Cardiac fibroblast (primary cell): ENCODE results near the gene ZNF844.
"Not testable (repeated sequence)": the region's sequence is repeated elsewhere in the genome, so short reads cannot be mapped to it uniquely, and the experiment has no call there.

ENCODE experiments used
- DNase-seq, 2 donors: peaks; one replicate each; pipeline versions ENCODE4 v3.0.0 to v3.0.0-alpha.2; 2010; ENCODE audit warnings: low read depth in 2 of 2
- H3K4me3 ChIP-seq, 2 donors: replicated peaks in 1 of 2; 1 replicate in 1 of 2; 2 replicates in 1 of 2; pipeline ENCODE4 v1.5.1; 2011; ENCODE audit warnings: low read depth in 2 of 2, low read length in 2 of 2, mild to moderate bottlenecking in 2 of 2, moderate library complexity in 1 of 2
- TF ChIP-seq, protein P1 (sequence below): IDR thresholded peaks from one replicate; pipeline ENCODE4 v1.5.1; 2011; ENCODE audit warnings: low read depth, mild to moderate bottlenecking, low read length, inconsistent platforms

The ZNF844 gene

DNA sequence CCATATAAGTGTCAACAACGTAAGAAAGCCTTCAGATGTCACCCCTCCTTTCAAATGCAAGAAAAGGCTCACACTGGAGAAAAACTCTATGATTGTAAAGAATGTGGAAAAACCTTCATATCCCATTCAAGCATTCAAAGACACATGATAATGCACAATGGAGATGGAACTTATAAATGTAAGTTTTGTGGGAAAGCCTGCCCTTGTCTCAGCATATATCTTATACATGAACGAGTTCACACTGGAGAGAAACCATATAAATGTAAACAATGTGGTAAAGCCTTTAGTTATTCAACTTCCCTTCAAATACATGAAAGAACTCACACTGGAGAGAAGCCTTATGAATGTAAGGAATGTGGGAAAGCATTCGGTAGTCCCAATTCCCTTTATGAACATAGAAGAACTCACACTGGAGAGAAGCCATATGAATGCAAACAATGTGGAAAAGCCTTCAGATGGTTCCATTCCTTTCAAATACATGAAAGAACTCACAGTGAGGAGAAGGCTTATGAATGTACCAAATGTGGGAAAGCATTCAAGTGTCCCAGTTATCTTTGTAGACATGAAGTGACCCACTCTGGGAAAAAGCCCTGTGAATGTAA is 11.1 kb downstream of the ZNF844 start:
- no peak for DNase-seq
- H3K4me3 ChIP-seq, result no peak overlapping the region
- TF ChIP-seq, protein P1, sequence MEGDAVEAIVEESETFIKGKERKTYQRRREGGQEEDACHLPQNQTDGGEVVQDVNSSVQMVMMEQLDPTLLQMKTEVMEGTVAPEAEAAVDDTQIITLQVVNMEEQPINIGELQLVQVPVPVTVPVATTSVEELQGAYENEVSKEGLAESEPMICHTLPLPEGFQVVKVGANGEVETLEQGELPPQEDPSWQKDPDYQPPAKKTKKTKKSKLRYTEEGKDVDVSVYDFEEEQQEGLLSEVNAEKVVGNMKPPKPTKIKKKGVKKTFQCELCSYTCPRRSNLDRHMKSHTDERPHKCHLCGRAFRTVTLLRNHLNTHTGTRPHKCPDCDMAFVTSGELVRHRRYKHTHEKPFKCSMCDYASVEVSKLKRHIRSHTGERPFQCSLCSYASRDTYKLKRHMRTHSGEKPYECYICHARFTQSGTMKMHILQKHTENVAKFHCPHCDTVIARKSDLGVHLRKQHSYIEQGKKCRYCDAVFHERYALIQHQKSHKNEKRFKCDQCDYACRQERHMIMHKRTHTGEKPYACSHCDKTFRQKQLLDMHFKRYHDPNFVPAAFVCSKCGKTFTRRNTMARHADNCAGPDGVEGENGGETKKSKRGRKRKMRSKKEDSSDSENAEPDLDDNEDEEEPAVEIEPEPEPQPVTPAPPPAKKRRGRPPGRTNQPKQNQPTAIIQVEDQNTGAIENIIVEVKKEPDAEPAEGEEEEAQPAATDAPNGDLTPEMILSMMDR, result no peak

DNA sequence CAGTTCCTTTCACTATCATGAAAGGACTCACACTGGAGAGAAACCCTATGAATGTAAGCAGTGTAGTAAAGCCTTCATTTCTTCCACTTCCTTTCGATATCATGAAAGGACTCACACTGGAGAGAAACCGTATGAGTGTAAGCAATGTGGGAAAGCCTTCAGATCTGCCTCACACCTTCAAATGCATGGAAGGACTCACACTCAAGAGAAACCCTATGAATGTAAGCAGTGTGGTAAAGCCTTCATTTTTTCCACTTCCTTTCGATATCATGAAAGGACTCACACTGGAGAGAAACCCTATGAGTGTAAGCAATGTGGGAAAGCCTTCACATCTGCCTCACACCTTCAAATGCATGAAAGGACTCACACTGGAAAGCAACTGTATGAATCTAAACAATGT is 11.8 kb downstream of the ZNF844 start:
- not testable (repeated sequence) for DNase-seq, H3K4me3 ChIP-seq

DNA sequence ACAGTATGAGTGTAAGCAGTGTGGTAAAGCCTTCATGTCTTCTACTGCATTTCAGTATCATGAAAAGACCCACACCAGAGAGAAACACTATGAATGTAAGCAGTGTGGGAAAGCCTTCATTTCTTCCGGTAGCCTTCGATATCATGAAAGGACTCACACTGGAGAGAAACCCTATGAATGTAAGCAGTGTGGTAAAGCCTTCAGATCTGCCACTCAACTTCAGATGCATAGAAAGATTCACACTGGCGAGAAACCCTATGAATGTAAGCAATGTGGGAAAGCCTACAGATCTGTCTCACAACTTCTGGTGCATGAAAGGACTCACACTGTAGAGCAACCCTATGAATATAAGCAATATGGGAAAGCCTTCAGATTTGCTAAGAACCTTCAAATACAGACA is 12.8 kb downstream of the ZNF844 start:
- H3K4me3 ChIP-seq, result no peak overlapping the region
- TF ChIP-seq, protein P1, result no peak
- no peak for DNase-seq

DNA sequence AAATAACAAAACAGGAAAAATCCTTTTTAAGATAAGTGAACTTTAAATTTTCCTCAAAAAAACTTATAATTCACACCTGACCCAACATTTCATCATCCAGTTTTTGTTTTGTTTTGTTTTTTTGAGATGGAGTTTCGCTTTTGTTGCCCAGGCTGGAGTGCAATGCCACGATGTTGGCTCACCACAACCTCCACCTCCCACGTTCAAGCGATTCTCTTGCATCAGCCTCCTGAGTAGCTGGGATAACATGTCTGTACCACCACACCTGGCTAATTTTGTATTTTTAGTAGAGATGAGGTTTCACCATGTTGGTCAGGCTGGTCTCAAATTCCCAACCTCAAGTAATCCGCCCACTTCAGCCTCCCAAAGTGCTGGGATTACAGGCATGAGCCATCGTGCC is 18.8 kb downstream of the ZNF844 start:
- not testable (repeated sequence) for DNase-seq

DNA sequence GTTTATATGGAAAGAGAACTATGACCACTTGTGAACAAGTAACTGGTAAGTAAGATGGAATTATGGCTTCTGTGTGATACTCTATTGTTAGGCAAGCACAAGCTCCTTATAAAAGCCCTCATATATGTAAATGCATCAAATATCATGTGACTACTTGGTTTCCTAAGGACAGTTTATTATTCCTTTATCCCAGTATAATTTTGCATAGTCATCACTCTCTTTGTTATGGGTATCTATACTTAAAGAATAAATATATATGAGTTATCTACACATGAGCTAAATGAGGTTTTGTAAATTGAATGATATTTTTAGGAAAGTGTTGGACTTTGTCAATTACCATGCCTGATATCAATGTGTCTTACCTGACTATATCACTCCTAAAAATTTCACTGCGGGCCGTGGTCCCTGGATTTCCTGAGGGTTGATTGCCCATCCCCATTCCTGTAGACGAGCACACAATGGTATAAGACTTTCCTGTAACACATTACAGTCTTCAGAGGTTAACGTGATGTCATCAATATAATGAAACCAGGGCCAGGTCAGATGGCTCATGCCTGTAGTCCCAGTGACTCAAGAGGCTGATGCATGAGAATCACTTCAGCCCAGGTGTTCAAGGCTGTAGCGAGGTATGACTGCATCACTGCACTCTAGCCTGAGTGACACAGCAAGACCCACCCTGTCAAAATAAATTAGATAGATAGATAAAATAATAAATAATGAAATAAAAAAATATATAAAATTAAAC is 20.7 kb downstream of the ZNF844 start:
- no peak overlapping the region for H3K4me3 ChIP-seq
- TF ChIP-seq, protein P1, result no peak
- DNase-seq, result no peak

More for the DNA sequence above, 18.8 kb downstream of the ZNF844 start:
- H3K4me3 ChIP-seq, result not testable (repeated sequence)

DNA sequence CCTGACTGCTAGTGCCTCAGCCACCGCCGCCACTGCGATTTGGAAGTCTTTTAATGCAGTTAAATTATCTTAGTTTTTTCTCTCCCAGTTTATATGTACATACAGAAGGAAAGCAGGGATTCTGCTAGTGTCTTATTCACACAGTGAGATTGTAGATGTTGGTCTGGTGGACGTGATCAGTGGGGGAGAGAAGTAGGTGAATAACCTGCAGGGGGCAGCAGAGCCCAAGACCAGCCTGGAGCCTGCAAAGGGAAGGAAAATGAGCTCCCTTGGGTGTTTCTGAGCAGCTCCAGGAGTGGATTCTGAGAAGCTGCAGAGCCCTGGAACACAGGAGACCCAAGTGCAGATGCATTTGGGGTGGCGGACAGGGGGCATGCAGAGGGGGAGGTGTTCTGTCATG is 26.3 kb downstream of the ZNF844 start:
- H3K4me3 ChIP-seq, result no peak overlapping the region
- TF ChIP-seq, protein P1, result peak; percentile 64
- DNase-seq, result peak; percentile 73 to 75

DNA sequence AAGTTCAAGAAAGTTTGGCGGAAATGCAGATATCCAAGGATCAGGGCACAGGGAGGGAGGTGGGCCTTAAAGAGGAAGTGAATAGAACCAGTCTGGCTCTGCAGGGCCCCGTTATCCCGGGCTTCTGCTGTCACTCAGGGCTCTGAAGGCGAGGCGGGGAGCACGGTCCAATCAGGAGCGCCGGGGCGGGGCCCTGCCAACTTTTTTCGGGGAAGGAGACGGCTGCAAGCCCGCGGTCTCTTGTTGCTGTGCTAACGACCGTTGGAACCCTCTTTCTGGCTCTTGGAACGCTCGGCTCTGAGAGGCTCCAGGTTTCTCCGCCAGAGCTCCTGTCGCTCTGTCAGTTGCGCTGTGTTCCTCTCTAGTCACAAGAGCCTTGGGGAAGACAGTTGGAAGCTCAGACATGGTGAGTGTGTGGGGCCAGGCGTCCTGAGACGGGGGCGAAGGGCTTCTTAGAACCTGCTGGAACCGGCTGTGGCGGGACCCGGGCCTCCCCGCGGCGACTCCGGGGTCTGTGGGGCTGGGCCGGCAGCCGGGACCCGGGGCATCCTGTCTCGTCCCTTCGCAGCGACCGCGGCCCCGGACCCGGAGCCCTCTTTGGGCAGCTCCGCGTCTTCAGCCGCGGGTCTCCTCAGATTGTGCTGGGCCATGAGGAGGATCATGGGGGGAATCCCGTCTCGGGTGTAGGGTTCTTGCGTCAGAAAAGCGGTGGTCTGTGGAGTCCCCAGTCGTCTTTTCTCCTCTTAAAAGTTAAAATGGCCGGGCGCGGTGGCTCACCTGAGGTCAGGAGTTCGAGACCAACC is 27.7 kb downstream of the ZNF844 start:
- peak; percentile 89 to 92 for DNase-seq
- TF ChIP-seq, protein P1, result no peak
- H3K4me3 ChIP-seq, result peak overlapping the region; percentile 69 to 75
